ENCODE measurements around the gene UIMC1.
A peak's percentile ranks its signal among the peaks of the same experiment; 100 is the strongest.

Gene UIMC1

GRCh38 chr5:176878463-176878862, 128.1 kb downstream of the UIMC1 start (continued):
- TF ChIP-seq ZNF660 (tag by site-specific recombination; IDR thresholded peaks at IDR 0.05) = no peak

GRCh38 chr5:176877793-176878331, 128.7 kb downstream of the UIMC1 start:
- no peaks in the 10 kb centered on the region for H3K36me3 ChIP-seq (ENCODE audit: control insufficient read depth in 2 of 2, insufficient read depth in 1 of 2, low read length in 2 of 2)
- ChIA-PET POLR2A (no interaction called here), CTCF (no interaction called here)
- H3K9me3 ChIP-seq (ENCODE audit: control insufficient read depth, insufficient read depth, low read depth, low read length) = no peaks in the 10 kb centered on the region
- no peak overlapping the region for H3K4me3 ChIP-seq (ENCODE audit: low read depth, low read length)
- H3K4me1 ChIP-seq (ENCODE audit: control insufficient read depth, insufficient read depth, low read length) = no peaks in the 10 kb centered on the region
- peak; percentile 41; the same call in 1 of the 2 replicates for TF ChIP-seq GLIS2 (tag by site-specific recombination; IDR thresholded peaks at IDR 0.05)
- 0 out of 2 replicates have a peak, but pooled peaks have one; percentile 20 for TF ChIP-seq ZIC2 (tag by site-specific recombination; IDR thresholded peaks at IDR 0.05)
- peak; percentile 21; the same call in 1 of the 2 replicates for TF ChIP-seq ZNF394 (tag by site-specific recombination; IDR thresholded peaks at IDR 0.05; ENCODE audit: borderline replicate concordance)
- no peak for TF ChIP-seq OSR2 (tag by site-specific recombination; IDR thresholded peaks at IDR 0.05)
- TF ChIP-seq GLIS1 (tag by site-specific recombination; IDR thresholded peaks at IDR 0.05) = 0 out of 2 replicates have a peak, but pooled peaks have one; percentile 45
- TF ChIP-seq EGR2 (tag by site-specific recombination; IDR thresholded peaks at IDR 0.05; ENCODE audit: low read depth) = 0 out of 2 replicates have a peak, but pooled peaks have one; percentile 12
- H3K27ac ChIP-seq (ENCODE audit: extremely low read depth, low read depth, low read length) = no peak overlapping the region

GRCh38 chr5:176876506-176877431, 129.8 kb downstream of the UIMC1 start:
- no peaks in the 10 kb centered on the region for H3K4me1 ChIP-seq (ENCODE audit: control insufficient read depth, insufficient read depth, low read length)
- H3K36me3 ChIP-seq (ENCODE audit: control insufficient read depth in 2 of 2, insufficient read depth in 1 of 2, low read length in 2 of 2) = no peaks in the 10 kb centered on the region
- no peak overlapping the region for H3K4me3 ChIP-seq (ENCODE audit: low read depth, low read length)
- CTCF ChIA-PET = interaction anchor here (0.6 kb wide), 1 partner anchor 71 kb away, joined by 4 read pairs; no protein-coding TSS in a partner anchor
- POLR2A ChIA-PET = no interaction called here
- no peaks in the 10 kb centered on the region for H3K9me3 ChIP-seq (ENCODE audit: control insufficient read depth, insufficient read depth, low read depth, low read length)
- TF ChIP-seq ZNF658 (tag by site-specific recombination; IDR thresholded peaks at IDR 0.05) (no peak), ZNF211 (tag by site-specific recombination; IDR thresholded peaks at IDR 0.05; ENCODE audit: low read depth) (no peak), ZNF530 (tag by site-specific recombination; IDR thresholded peaks at IDR 0.05; ENCODE audit: low read depth) (no peak), ZNF555 (tag by site-specific recombination; conservative IDR thresholded peaks at IDR 0.05) (no peak), PRDM6 (tag by site-specific recombination; IDR thresholded peaks at IDR 0.05) (no peak), SALL2 (tag by site-specific recombination; IDR thresholded peaks at IDR 0.05; ENCODE audit: borderline replicate concordance) (no peak), ZIC2 (tag by site-specific recombination; IDR thresholded peaks at IDR 0.05) (no peak)
- no peak overlapping the region for H3K27ac ChIP-seq (ENCODE audit: extremely low read depth, low read depth, low read length)

GRCh38 chr5:176875783-176876505, 130.6 kb downstream of the UIMC1 start:
- Histone ChIP-seq H3K4me3 (ENCODE audit: low read depth, low read length) (no peak overlapping the region), H3K4me1 (ENCODE audit: control insufficient read depth, insufficient read depth, low read length) (no peaks in the 10 kb centered on the region), H3K27ac (ENCODE audit: extremely low read depth, low read depth, low read length) (no peak overlapping the region), H3K9me3 (ENCODE audit: control insufficient read depth, insufficient read depth, low read depth, low read length) (no peaks in the 10 kb centered on the region), H3K36me3 (ENCODE audit: control insufficient read depth in 2 of 2, insufficient read depth in 1 of 2, low read length in 2 of 2) (no peaks in the 10 kb centered on the region)
- CTCF ChIA-PET = interaction anchor here (0.6 kb wide), 1 partner anchor 72 kb away, joined by 4 read pairs; no protein-coding TSS in a partner anchor
- no peak for TF ChIP-seq ZNF324 (tag by site-specific recombination; IDR thresholded peaks at IDR 0.05)
- TF ChIP-seq ZIC2 (tag by site-specific recombination; IDR thresholded peaks at IDR 0.05) = 0 out of 2 replicates have a peak, but pooled peaks have one; percentile 10
- POLR2A ChIA-PET = interaction anchor here (0.7 kb wide), 1 partner anchor 50 kb away, joined by 3 read pairs; no protein-coding TSS in a partner anchor

Measured in HEK293 (cell line).